Liver (tissue), 9 donors: ENCODE measurements around the gene SMAD5. TPM values are rescaled to one million over a fixed set of nuclear protein-coding genes. Genes with fewer than 3 reads are reported as not detected.

Experiments used
- DNase-seq: peaks from one replicate; pipeline ENCODE4 v3.0.0-alpha.2; 2017; ENCODE audit warnings: low spot score
- H3K27ac ChIP-seq, 2 donors: one replicate each; pipeline ENCODE4 v1.7.0; 2013; ENCODE audit warnings: inconsistent platforms in 2 of 2, low read length in 2 of 2, control low read depth in 1 of 2, low read depth in 1 of 2, mild to moderate bottlenecking in 1 of 2
- H3K27me3 ChIP-seq, 4 donors: one replicate each; pipeline versions ENCODE4 v1.6.1 to v1.7.0; 2013; ENCODE audit warnings: low read length in 3 of 4, inconsistent platforms in 1 of 4, mild to moderate bottlenecking in 1 of 4, moderate library complexity in 1 of 4; ENCODE audit not compliant: control insufficient read depth in 4 of 4, insufficient read depth in 4 of 4
- H3K36me3 ChIP-seq, 4 donors: one replicate each; pipeline versions ENCODE4 v1.6.1 to v1.7.0; 2013; ENCODE audit warnings: low read length in 3 of 4, mild to moderate bottlenecking in 3 of 4, low read depth in 1 of 4, moderate library complexity in 1 of 4; ENCODE audit not compliant: control insufficient read depth in 4 of 4, insufficient read depth in 3 of 4
- H3K4me1 ChIP-seq, 4 donors: one replicate each; pipeline versions ENCODE4 v1.6.1 to v1.7.0; 2013; ENCODE audit warnings: low read length in 3 of 4, mild to moderate bottlenecking in 3 of 4, moderate library complexity in 1 of 4; ENCODE audit not compliant: control insufficient read depth in 4 of 4, insufficient read depth in 4 of 4
- H3K4me3 ChIP-seq, 3 donors: one replicate each; pipeline versions ENCODE4 v1.6.1 to v1.7.0; 2013; ENCODE audit warnings: low read length in 3 of 3, control low read depth in 1 of 3, low read depth in 1 of 3, mild to moderate bottlenecking in 1 of 3
- H3K9ac ChIP-seq, 2 donors: one replicate each; pipeline ENCODE4 v1.7.0; 2013; ENCODE audit warnings: low read length in 2 of 2, mild to moderate bottlenecking in 2 of 2, moderate library complexity in 2 of 2, control low read depth in 1 of 2, low read depth in 1 of 2
- H3K9me3 ChIP-seq, 4 donors: one replicate each; pipeline versions ENCODE4 v1.6.1 to v1.7.0; 2013; ENCODE audit warnings: low read length in 3 of 4; ENCODE audit not compliant: control insufficient read depth in 4 of 4
- CTCF ChIP-seq: fragments of 150-350 bp; IDR thresholded peaks from 2 replicates; pipeline ENCODE4 v1.5.1; 2017; ENCODE audit warnings: improper control_type of control experiment, low read depth, low read length; ENCODE audit not compliant: missing input control
- EGR1 ChIP-seq, 2 donors: IDR thresholded peaks; 2 replicates each; pipeline ENCODE4 v1.6.1; 2016 to 2018; ENCODE audit warnings: antibody characterized with exemption in 2 of 2, low read depth in 2 of 2
- FOXA1 ChIP-seq: IDR thresholded peaks from 2 replicates; pipeline ENCODE4 v1.6.1; 2016; ENCODE audit warnings: antibody characterized with exemption
- FOXA2 ChIP-seq: IDR thresholded peaks from 2 replicates; pipeline ENCODE4 v1.6.1; 2016; ENCODE audit warnings: antibody characterized with exemption
- GABPA ChIP-seq, 2 donors: IDR thresholded peaks in 1 of 2; conservative IDR thresholded peaks in 1 of 2; 2 replicates each; pipeline ENCODE4 v1.6.1; 2016; ENCODE audit warnings: antibody characterized with exemption in 2 of 2, mild to moderate bottlenecking in 1 of 2, moderate library complexity in 1 of 2
- HNF4A ChIP-seq, 2 donors: conservative IDR thresholded peaks; 2 replicates each; pipeline ENCODE4 v1.6.1; 2016; ENCODE audit warnings: antibody characterized with exemption in 2 of 2, mild to moderate bottlenecking in 2 of 2
- HNF4G ChIP-seq: IDR thresholded peaks from 2 replicates; pipeline ENCODE4 v1.6.1; 2016; ENCODE audit warnings: antibody characterized with exemption
- JUND ChIP-seq, 2 donors: IDR thresholded peaks; 2 replicates each; pipeline ENCODE4 v1.6.1; 2016; ENCODE audit warnings: antibody characterized with exemption in 2 of 2
- NR2F2 ChIP-seq: IDR thresholded peaks from 2 replicates; pipeline ENCODE4 v1.6.1; 2016; ENCODE audit warnings: antibody characterized with exemption
- RAD21 ChIP-seq, 2 donors: IDR thresholded peaks; 2 replicates each; pipeline ENCODE4 v1.6.1; 2016; ENCODE audit warnings: antibody characterized with exemption in 2 of 2, mild to moderate bottlenecking in 2 of 2
- REST ChIP-seq: IDR thresholded peaks from 2 replicates; pipeline ENCODE4 v1.6.1; 2016; ENCODE audit warnings: antibody characterized with exemption, mild to moderate bottlenecking
- RXRA ChIP-seq, 2 donors: IDR thresholded peaks; 2 replicates each; pipeline ENCODE4 v1.6.1; 2017 to 2018; ENCODE audit warnings: antibody characterized with exemption in 2 of 2, mild to moderate bottlenecking in 1 of 2
- SP1 ChIP-seq: IDR thresholded peaks from 2 replicates; pipeline ENCODE4 v1.6.1; 2018; ENCODE audit warnings: antibody characterized with exemption, mild to moderate bottlenecking
- TAF1 ChIP-seq: conservative IDR thresholded peaks from 2 replicates; pipeline ENCODE4 v1.6.1; 2016; ENCODE audit warnings: antibody characterized with exemption, mild to moderate bottlenecking
- YY1 ChIP-seq: IDR thresholded peaks from 2 replicates; pipeline ENCODE4 v1.6.1; 2016; ENCODE audit warnings: antibody characterized with exemption, mild to moderate bottlenecking
- WGBS: extraction: QIAGEN DNeasy Blood & Tissue Kit; methylation state at CpG from one replicate; pipeline ENCODE4 v1.1.7; 2013; 5-methylcytosine and 5-hydroxymethylcytosine counted together
- polyA plus RNA-seq, 2 donors: library from polyadenylated mRNA; stranded (reverse) in 1 of 2; unstranded in 1 of 2; fragments of 200-250 nt in 1 of 2; fragments of >200 nt in 1 of 2; fragmentation: Nextera tagmentation in 1 of 2; extraction: Ambion mirVana in 1 of 2; gene quantifications; one replicate each; pipeline versions ENCODE4 v1.2.1 to v1.2.3, GENCODE V29; 2013 to 2015
- total RNA-seq, 2 donors: library from RNA; depleted of rRNA; stranded (reverse); fragments of >200 nt; gene quantifications; one replicate each; pipeline ENCODE4 v1.2.3, GENCODE V29; 2014
- TF ChIP-seq, protein P1 (sequence below): IDR thresholded peaks from 2 replicates; pipeline ENCODE4 v1.6.1; 2016; ENCODE audit warnings: antibody characterized with exemption
- TF ChIP-seq, protein P2 (sequence below): IDR thresholded peaks from 2 replicates; pipeline ENCODE4 v1.6.1; 2016; ENCODE audit warnings: antibody characterized with exemption
- TF ChIP-seq, protein P3 (sequence below): IDR thresholded peaks from 2 replicates; pipeline ENCODE4 v1.6.1; 2016; ENCODE audit warnings: antibody characterized with exemption
- donor health status: healthy.
- donor health status: healthy.
- donor health status: healthy.
- donor health status: healthy.
- donor health status: healthy.

SMAD5 gene
- total and polyA plus RNA-seq, 4 donors: 5.9 to 42.0 (median 16.3) TPM

DNA sequence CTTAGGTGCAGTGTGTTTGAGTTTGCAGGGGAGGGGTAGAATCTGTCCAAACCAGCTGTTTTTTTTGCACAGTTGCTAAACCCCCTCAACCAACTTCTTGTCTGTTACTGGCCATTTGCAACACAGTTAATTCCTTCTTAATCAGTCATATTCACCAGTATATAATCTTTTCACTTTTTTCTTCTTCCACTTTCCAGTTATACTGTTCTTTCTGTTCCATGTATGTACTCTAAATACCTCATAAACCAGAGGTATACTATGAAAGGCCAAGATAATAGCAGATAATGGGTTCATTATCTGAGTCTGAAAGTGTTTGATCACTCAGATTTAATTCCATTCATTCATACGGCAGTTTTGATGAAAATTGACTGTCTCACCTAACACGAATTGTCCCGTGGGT is 11.1 kb downstream of the SMAD5 start:
- Histone ChIP-seq H3K9me3 (no peaks in the 10 kb centered on the region), H3K4me3 (no peak overlapping the region), H3K4me1 (peaks cover 3 to 29% (median 21%) of the 10 kb centered on the region in 4 donors), H3K36me3 (no peaks in the 10 kb centered on the region), H3K27me3 (no peaks in the 10 kb centered on the region), H3K27ac (no peak overlapping the region), H3K9ac (no peak overlapping the region)
- no peak for DNase-seq
- TF ChIP-seq JUND (IDR thresholded peaks at IDR 0.05): no peak
- no peak for TF ChIP-seq YY1
- TF ChIP-seq, protein P1, sequence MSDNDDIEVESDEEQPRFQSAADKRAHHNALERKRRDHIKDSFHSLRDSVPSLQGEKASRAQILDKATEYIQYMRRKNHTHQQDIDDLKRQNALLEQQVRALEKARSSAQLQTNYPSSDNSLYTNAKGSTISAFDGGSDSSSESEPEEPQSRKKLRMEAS: no peak
- no peak for TF ChIP-seq GABPA (IDR thresholded peaks at IDR 0.05 in 1 of 2, conservative IDR thresholded peaks at IDR 0.05 in 1 of 2)
- TF ChIP-seq RAD21 (IDR thresholded peaks at IDR 0.05): no peak
- WGBS: 90% methylated on average over 3 of the region's 3 CpGs

GRCh38 chr5:136145030-136145429 is 12.4 kb downstream of the SMAD5 start:
- no peak overlapping the region for H3K9ac ChIP-seq
- no peak for DNase-seq
- TF ChIP-seq RAD21 (IDR thresholded peaks at IDR 0.05) (no peak), RXRA (IDR thresholded peaks at IDR 0.05) (no peak), TAF1 (no peak), FOXA2 (no peak), HNF4A (conservative IDR thresholded peaks at IDR 0.05) (no peak), NR2F2 (no peak), SP1 (no peak), FOXA1 (no peak), JUND (IDR thresholded peaks at IDR 0.05) (no peak), HNF4G (no peak), REST (no peak), GABPA (IDR thresholded peaks at IDR 0.05 in 1 of 2, conservative IDR thresholded peaks at IDR 0.05 in 1 of 2) (no peak), EGR1 (IDR thresholded peaks at IDR 0.05; ENCODE audit: low read depth in 2 of 2) (no peak), YY1 (no peak), CTCF (no peak)
- TF ChIP-seq, protein P2, sequence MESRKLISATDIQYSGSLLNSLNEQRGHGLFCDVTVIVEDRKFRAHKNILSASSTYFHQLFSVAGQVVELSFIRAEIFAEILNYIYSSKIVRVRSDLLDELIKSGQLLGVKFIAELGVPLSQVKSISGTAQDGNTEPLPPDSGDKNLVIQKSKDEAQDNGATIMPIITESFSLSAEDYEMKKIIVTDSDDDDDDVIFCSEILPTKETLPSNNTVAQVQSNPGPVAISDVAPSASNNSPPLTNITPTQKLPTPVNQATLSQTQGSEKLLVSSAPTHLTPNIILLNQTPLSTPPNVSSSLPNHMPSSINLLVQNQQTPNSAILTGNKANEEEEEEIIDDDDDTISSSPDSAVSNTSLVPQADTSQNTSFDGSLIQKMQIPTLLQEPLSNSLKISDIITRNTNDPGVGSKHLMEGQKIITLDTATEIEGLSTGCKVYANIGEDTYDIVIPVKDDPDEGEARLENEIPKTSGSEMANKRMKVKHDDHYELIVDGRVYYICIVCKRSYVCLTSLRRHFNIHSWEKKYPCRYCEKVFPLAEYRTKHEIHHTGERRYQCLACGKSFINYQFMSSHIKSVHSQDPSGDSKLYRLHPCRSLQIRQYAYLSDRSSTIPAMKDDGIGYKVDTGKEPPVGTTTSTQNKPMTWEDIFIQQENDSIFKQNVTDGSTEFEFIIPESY: no peak
- TF ChIP-seq, protein P1: no peak
- TF ChIP-seq, protein P3, sequence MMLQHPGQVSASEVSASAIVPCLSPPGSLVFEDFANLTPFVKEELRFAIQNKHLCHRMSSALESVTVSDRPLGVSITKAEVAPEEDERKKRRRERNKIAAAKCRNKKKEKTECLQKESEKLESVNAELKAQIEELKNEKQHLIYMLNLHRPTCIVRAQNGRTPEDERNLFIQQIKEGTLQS: no peak
- peaks cover 3 to 38% (median 15%) of the 10 kb centered on the region in 4 donors for H3K4me1 ChIP-seq
- no peak overlapping the region for H3K4me3 ChIP-seq
- no peaks in the 10 kb centered on the region for H3K27me3 ChIP-seq
- H3K9me3 ChIP-seq: no peaks in the 10 kb centered on the region
- WGBS: 70% methylated on average over 2 of the region's 2 CpGs
- no peaks in the 10 kb centered on the region for H3K36me3 ChIP-seq
- no peak overlapping the region for H3K27ac ChIP-seq
